Progenitor cell of endocrine pancreas (in vitro differentiated cells): ENCODE data around the gene CAB39. TPM values are rescaled to one million over a fixed set of nuclear protein-coding genes. Genes with fewer than 3 reads are reported as not detected.
A peak's percentile ranks its signal among the peaks of the same experiment; 100 is the strongest.

Experiments used
- DNase-seq: peaks from one replicate; pipeline ENCODE4 v3.0.0; 2021; ENCODE audit warnings: low spot score; ENCODE audit not compliant: unreplicated experiment
- H3K27ac Mint-ChIP-seq: 2 replicates; pipeline ENCODE4 v1.8.0; 2021; ENCODE audit warnings: mild to moderate bottlenecking, moderate library complexity, mixed read lengths
- H3K27me3 Mint-ChIP-seq: 2 replicates; pipeline ENCODE4 v1.8.0; 2021; ENCODE audit warnings: mixed read lengths
- H3K36me3 Mint-ChIP-seq: 2 replicates; pipeline ENCODE4 v1.8.0; 2022; ENCODE audit warnings: mixed read lengths; ENCODE audit not compliant: insufficient read depth
- H3K4me1 Mint-ChIP-seq: 2 replicates; pipeline ENCODE4 v1.8.0; 2021; ENCODE audit warnings: low read depth, mixed read lengths
- H3K4me3 Mint-ChIP-seq: 2 replicates; pipeline ENCODE4 v1.8.0; 2021; ENCODE audit warnings: low read depth, mild to moderate bottlenecking, moderate library complexity, mixed read lengths
- H3K9me3 Mint-ChIP-seq: 2 replicates; pipeline ENCODE4 v1.8.0; 2021; ENCODE audit warnings: low read depth, mixed read lengths
- total RNA-seq: library from RNA; stranded (reverse); gene quantifications from 2 replicates; pipeline ENCODE4 v1.2.1, GENCODE V29; 2021
- TF ChIP-seq, protein P1 (sequence below): fragments of 200-600 bp; sonication (generic); IDR thresholded peaks from one replicate; pipeline ENCODE4 v1.5.0; 2021; ENCODE audit warnings: antibody characterized with exemption, mild to moderate bottlenecking; ENCODE audit not compliant: unreplicated experiment

Gene CAB39
- total RNA-seq, 1 donor from 2014 or later = 44.1 TPM

- DNase-seq = no peak
- Mint-ChIP-seq H3K36me3 (peaks cover 23% of the 10 kb centered on the region), H3K9me3 (peaks cover 10% of the 10 kb centered on the region), H3K4me3 (no peak overlapping the region), H3K27me3 (no peaks in the 10 kb centered on the region), H3K4me1 (peaks cover 4% of the 10 kb centered on the region), H3K27ac (no peak overlapping the region)
- TF ChIP-seq, protein P1, sequence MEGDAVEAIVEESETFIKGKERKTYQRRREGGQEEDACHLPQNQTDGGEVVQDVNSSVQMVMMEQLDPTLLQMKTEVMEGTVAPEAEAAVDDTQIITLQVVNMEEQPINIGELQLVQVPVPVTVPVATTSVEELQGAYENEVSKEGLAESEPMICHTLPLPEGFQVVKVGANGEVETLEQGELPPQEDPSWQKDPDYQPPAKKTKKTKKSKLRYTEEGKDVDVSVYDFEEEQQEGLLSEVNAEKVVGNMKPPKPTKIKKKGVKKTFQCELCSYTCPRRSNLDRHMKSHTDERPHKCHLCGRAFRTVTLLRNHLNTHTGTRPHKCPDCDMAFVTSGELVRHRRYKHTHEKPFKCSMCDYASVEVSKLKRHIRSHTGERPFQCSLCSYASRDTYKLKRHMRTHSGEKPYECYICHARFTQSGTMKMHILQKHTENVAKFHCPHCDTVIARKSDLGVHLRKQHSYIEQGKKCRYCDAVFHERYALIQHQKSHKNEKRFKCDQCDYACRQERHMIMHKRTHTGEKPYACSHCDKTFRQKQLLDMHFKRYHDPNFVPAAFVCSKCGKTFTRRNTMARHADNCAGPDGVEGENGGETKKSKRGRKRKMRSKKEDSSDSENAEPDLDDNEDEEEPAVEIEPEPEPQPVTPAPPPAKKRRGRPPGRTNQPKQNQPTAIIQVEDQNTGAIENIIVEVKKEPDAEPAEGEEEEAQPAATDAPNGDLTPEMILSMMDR = no peak
Observed at GRCh38 chr2:230779607-230780006, 67.0 kb downstream of the CAB39 start.

DNA sequence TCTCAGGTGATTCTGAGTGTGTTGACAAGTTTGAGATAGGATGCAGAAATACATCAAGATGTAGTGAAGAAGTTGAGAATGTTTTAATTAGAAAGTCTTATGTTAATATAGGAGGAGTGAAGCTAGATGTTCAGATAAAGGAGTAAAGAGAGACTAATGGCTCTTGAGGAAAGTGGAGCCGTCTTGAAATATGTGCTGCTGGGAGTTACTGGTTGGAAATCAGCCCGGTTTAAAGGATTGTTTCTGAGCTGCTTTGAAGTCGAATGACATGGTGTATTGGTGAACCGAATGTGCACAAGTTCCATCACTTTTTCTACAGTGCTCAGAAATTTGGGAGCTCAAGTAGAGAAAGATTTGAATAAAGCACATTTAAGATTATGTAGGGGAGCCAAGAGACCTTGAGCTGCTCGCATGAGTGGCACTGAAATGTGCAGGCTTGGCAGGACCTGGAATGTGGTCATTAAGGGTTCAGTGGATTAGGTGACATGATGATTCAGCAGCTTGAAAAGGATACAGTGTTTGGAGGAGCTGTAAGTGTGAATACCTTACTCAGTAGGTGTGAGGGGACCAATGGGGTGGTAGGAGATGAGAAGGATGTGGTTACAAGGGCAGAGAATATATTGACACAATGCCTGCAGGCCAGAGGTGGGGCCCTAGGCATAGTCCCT is 68.6 kb downstream of the CAB39 start:
- Mint-ChIP-seq H3K36me3 (peaks cover 31% of the 10 kb centered on the region), H3K9me3 (peaks cover 16% of the 10 kb centered on the region), H3K27ac (peak overlapping the region; percentile 33), H3K4me3 (no peak overlapping the region), H3K4me1 (peaks cover 6% of the 10 kb centered on the region), H3K27me3 (no peaks in the 10 kb centered on the region)
- TF ChIP-seq, protein P1 = no peak
- DNase-seq = no peak

DNA sequence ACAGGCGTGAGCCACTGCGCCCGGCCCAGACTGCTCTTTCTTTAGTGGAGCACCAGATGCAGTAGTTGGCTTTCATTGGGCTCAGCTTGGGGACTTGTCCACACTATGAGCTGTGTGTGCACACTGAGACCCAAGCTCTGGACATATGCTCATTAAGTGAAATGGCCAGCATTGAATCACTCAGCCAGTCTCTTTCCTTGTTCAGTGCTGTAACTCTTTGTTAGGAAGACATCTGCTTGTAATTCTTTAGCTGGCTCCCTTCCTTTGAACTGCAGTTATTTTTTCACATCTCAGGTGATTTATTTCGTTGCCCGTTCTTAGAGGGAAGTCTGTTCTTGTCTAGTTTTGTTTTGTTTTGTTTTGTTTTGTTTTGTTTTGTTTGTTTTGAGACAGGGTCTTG is 70.5 kb downstream of the CAB39 start:
- Mint-ChIP-seq H3K4me1 (peaks cover 4% of the 10 kb centered on the region), H3K9me3 (peaks cover 24% of the 10 kb centered on the region), H3K36me3 (peaks cover 45% of the 10 kb centered on the region), H3K27me3 (no peaks in the 10 kb centered on the region), H3K4me3 (no peak overlapping the region), H3K27ac (no peak overlapping the region)
- no peak for DNase-seq
- TF ChIP-seq, protein P1 = no peak

DNA sequence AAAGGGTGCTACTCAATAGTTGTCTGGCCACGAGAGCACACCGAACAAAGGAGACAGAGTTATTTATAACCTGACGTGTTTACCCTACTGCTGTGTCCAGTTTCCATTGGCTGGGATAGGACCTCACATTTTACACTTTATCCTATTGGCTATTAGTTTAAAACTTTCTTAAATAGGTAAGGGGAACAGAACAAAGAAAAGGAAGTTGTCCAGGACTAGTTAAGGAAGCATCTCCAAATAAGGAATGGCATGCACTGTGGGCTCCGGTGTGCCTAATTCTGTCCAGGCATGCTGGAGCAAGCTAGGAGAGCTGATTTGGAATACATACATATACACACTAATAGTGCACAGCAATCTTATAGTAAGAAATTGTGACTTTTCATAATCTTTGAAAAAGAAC is 72.2 kb downstream of the CAB39 start:
- no peak for DNase-seq
- peaks cover 2% of the 10 kb centered on the region for H3K4me1 Mint-ChIP-seq
- TF ChIP-seq, protein P1 = no peak
- H3K27ac Mint-ChIP-seq = peak overlapping the region; percentile 34
- H3K36me3 Mint-ChIP-seq = peaks cover 59% of the 10 kb centered on the region
- peaks cover 30% of the 10 kb centered on the region for H3K9me3 Mint-ChIP-seq
- no peaks in the 10 kb centered on the region for H3K27me3 Mint-ChIP-seq
- H3K4me3 Mint-ChIP-seq = no peak overlapping the region

GRCh38 chr2:230785346-230785745 is 72.7 kb downstream of the CAB39 start:
- Mint-ChIP-seq H3K4me3 (no peak overlapping the region), H3K9me3 (peaks cover 30% of the 10 kb centered on the region), H3K27me3 (no peaks in the 10 kb centered on the region), H3K27ac (no peak overlapping the region), H3K36me3 (peaks cover 63% of the 10 kb centered on the region), H3K4me1 (peaks cover 2% of the 10 kb centered on the region)
- TF ChIP-seq, protein P1 = no peak
- no peak for DNase-seq
